ENCODE data around the gene METTL6.
"Not testable (repeated sequence)": the region's sequence is repeated elsewhere in the genome, so short reads cannot be mapped to it uniquely, and the experiment has no call there.

METTL6 gene

DNA sequence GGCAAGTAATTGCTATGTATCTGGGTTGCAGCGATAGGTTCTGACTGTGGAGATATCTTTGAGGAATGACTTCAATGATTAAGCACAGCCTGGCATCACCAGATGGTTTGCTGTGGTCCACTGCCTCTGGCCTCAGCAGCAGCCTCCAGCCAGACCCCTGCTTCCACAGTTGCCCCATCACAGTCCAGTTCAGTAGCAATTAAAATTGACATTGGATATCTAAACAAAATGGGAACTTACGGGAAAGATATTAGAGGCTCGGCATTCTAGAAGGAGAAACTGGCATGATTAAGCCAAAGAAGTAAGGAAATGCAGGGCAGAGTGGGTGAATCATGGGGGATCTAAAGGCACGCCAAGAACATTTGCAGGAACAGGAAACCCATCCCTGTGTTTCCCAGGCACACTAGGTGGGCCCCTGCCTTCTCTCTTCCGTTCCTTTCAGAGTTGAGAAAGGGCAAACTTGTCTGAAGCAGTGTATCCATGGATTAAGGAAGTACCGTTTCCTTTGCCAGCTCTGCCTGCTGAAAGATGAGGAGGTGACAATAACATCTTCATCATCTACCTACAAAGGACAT lies 58.7 kb downstream of the METTL6 start:
- no peak for DNase-seq (ENCODE audit: low read depth in 2 of 2)

GRCh38 chr3:15367059-15367458 lies 60.3 kb downstream of the METTL6 start:
- DNase-seq (ENCODE audit: low read depth in 2 of 2): no peak

GRCh38 chr3:15364078-15364477 lies 63.3 kb downstream of the METTL6 start:
- not testable (repeated sequence) for DNase-seq (ENCODE audit: low read depth in 2 of 2)

- DNase-seq (ENCODE audit: low read depth in 2 of 2): peak; percentile 17 to 47
These were observed 65.7 kb downstream of the METTL6 start for GRCh38 chr3:15361494-15362214.

GRCh38 chr3:15360788-15361493 lies 66.4 kb downstream of the METTL6 start:
- no peak for DNase-seq (ENCODE audit: low read depth in 2 of 2)
